NCI-H510A treated with DMSO at 0.1 percent for 48 hours (cell line): ENCODE results near the gene ABCC10.
"Not testable (repeated sequence)": the region's sequence is repeated elsewhere in the genome, so short reads cannot be mapped to it uniquely, and the experiment has no call there.

Experiments
- DNase-seq: peaks from one replicate; lab custom pipeline; 2025; lab: John Stamatoyannopoulos, UW

The ABCC10 gene

GRCh38 chr6:43408259-43408658 is 19.1 kb upstream of the ABCC10 start:
- no peak for DNase-seq

- DNase-seq, result not testable (repeated sequence)
Observed at GRCh38 chr6:43410776-43411175, 16.6 kb upstream of the ABCC10 start.

GRCh38 chr6:43412541-43412940 is 14.8 kb upstream of the ABCC10 start:
- no peak for DNase-seq

GRCh38 chr6:43413002-43413401 is 14.3 kb upstream of the ABCC10 start:
- no peak for DNase-seq

- DNase-seq, result not testable (repeated sequence)
Observed at GRCh38 chr6:43415275-43415674, 12.1 kb upstream of the ABCC10 start.

- DNase-seq, result no peak
Observed at GRCh38 chr6:43416935-43417334, 10.4 kb upstream of the ABCC10 start.

- no peak for DNase-seq
Observed at GRCh38 chr6:43420012-43420709, 7.2 kb upstream of the ABCC10 start.

- DNase-seq, result no peak
Observed at GRCh38 chr6:43421831-43422230, 5.5 kb upstream of the ABCC10 start.

- not testable (repeated sequence) for DNase-seq
Observed at GRCh38 chr6:43425083-43425482, 2.3 kb upstream of the ABCC10 start.

- DNase-seq, result no peak
Observed at GRCh38 chr6:43426928-43427405, 374 bp upstream of the ABCC10 start.

GRCh38 chr6:43428112-43428570 is 800 bp downstream of the ABCC10 start:
- peak; percentile 44 for DNase-seq

GRCh38 chr6:43428874-43429273 is 1.5 kb downstream of the ABCC10 start:
- DNase-seq, result no peak

- DNase-seq, result no peak
Observed at GRCh38 chr6:43432009-43432945, 4.9 kb downstream of the ABCC10 start.

GRCh38 chr6:43433148-43433547 is 5.8 kb downstream of the ABCC10 start:
- no peak for DNase-seq

GRCh38 chr6:43434001-43434840 is 6.9 kb downstream of the ABCC10 start:
- no peak for DNase-seq

- no peak for DNase-seq
Observed at GRCh38 chr6:43434943-43435342, 7.6 kb downstream of the ABCC10 start.

- no peak for DNase-seq
Observed at GRCh38 chr6:43435682-43436437, 8.5 kb downstream of the ABCC10 start.

GRCh38 chr6:43436577-43437282 is 9.4 kb downstream of the ABCC10 start:
- no peak for DNase-seq

- no peak for DNase-seq
Observed at GRCh38 chr6:43437700-43438099, 10.4 kb downstream of the ABCC10 start.

GRCh38 chr6:43442935-43443334 is 15.6 kb downstream of the ABCC10 start:
- DNase-seq, result no peak

- no peak for DNase-seq
Observed at GRCh38 chr6:43444036-43444435, 16.7 kb downstream of the ABCC10 start.
